ENCODE measurements around the gene NCAM2. TPM values are rescaled to one million over a fixed set of nuclear protein-coding genes. Genes with fewer than 3 reads are reported as not detected.

The NCAM2 gene
- total RNA-seq, 1 donor from 2014 or later, result under 0.01 TPM

GRCh38 chr21:21103692-21104091, 105.5 kb downstream of the NCAM2 start:
- no peaks in the 10 kb centered on the region for H3K27me3 ChIP-seq (ENCODE audit: control insufficient read depth, insufficient read depth, low read length)
- TF ChIP-seq CTCF (IDR thresholded peaks at IDR 0.05; ENCODE audit: insufficient read depth, low read length, poor library complexity, severe bottlenecking), result no peak

DNA sequence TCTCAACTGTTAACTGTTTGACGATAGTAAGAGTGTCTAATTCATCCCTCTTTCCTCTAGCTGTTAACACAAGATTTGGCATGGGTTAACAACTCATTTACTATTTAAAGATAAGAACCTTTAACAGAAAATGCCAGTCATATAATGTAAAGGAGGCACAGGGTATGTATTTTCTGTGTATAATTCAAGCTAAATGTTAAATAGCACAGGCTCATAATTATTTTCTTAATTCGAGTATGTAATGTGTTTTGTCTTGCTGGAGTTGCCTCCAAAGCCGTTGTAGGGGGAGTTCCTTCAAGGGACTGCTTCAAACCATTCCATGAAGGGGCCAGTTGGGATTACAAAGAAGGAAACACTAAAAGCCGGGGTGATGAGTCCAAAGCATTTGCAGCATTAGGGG, 111.5 kb downstream of the NCAM2 start:
- Histone ChIP-seq H3K4me3 (ENCODE audit: low read depth, low read length) (no peak overlapping the region), H3K27me3 (ENCODE audit: control insufficient read depth, insufficient read depth, low read length) (no peaks in the 10 kb centered on the region), H3K36me3 (ENCODE audit: control insufficient read depth, insufficient read depth, low read length) (no peaks in the 10 kb centered on the region)
- DNase-seq (ENCODE audit: low read depth), result no peak
- TF ChIP-seq CTCF (IDR thresholded peaks at IDR 0.05; ENCODE audit: insufficient read depth, low read length, poor library complexity, severe bottlenecking), result no peak

More at GRCh38 chr21:21103692-21104091, 105.5 kb downstream of the NCAM2 start:
- DNase-seq (ENCODE audit: low read depth), result no peak
- Histone ChIP-seq H3K4me3 (ENCODE audit: low read depth, low read length) (no peak overlapping the region), H3K36me3 (ENCODE audit: control insufficient read depth, insufficient read depth, low read length) (no peaks in the 10 kb centered on the region)

- Histone ChIP-seq H3K4me3 (ENCODE audit: low read depth, low read length) (no peak overlapping the region), H3K27me3 (ENCODE audit: control insufficient read depth, insufficient read depth, low read length) (no peaks in the 10 kb centered on the region), H3K36me3 (ENCODE audit: control insufficient read depth, insufficient read depth, low read length) (no peaks in the 10 kb centered on the region)
- no peak for TF ChIP-seq CTCF (IDR thresholded peaks at IDR 0.05; ENCODE audit: insufficient read depth, low read length, poor library complexity, severe bottlenecking)
- DNase-seq (ENCODE audit: low read depth), result no peak
These were observed 113.2 kb downstream of the NCAM2 start for GRCh38 chr21:21111309-21111920.

- no peaks in the 10 kb centered on the region for H3K36me3 ChIP-seq (ENCODE audit: control insufficient read depth, insufficient read depth, low read length)
- H3K27me3 ChIP-seq (ENCODE audit: control insufficient read depth, insufficient read depth, low read length), result no peaks in the 10 kb centered on the region
- TF ChIP-seq CTCF (IDR thresholded peaks at IDR 0.05; ENCODE audit: insufficient read depth, low read length, poor library complexity, severe bottlenecking), result no peak
- no peak overlapping the region for H3K4me3 ChIP-seq (ENCODE audit: low read depth, low read length)
- no peak for DNase-seq (ENCODE audit: low read depth)
These were observed 116.3 kb downstream of the NCAM2 start for GRCh38 chr21:21114461-21114860.

- DNase-seq (ENCODE audit: low read depth), result no peak
- no peaks in the 10 kb centered on the region for H3K36me3 ChIP-seq (ENCODE audit: control insufficient read depth, insufficient read depth, low read length)
- TF ChIP-seq CTCF (IDR thresholded peaks at IDR 0.05; ENCODE audit: insufficient read depth, low read length, poor library complexity, severe bottlenecking), result no peak
- H3K4me3 ChIP-seq (ENCODE audit: low read depth, low read length), result no peak overlapping the region
- H3K27me3 ChIP-seq (ENCODE audit: control insufficient read depth, insufficient read depth, low read length), result no peaks in the 10 kb centered on the region
These were observed 120.9 kb downstream of the NCAM2 start for GRCh38 chr21:21119091-21119490.

DNA sequence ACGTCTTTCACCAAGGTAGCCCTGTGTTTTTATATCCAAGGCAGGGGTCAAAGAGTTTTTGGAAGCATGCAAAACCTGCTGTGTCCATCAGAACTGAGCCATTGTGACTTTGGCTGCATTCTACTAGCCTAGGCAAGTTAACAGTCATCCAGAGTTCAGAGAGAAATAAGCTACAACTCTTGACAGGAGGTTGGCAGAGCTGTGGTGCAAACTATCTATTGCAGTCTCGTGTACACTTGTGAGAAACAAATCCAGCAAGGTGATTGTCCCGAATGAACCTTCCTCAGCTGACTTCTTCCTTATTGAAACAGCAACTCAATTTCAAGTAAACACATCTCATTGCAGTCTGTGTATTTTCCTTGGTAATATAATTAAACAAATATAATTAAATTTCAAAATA, 124.5 kb downstream of the NCAM2 start:
- TF ChIP-seq CTCF (IDR thresholded peaks at IDR 0.05; ENCODE audit: insufficient read depth, low read length, poor library complexity, severe bottlenecking), result no peak
- no peak for DNase-seq (ENCODE audit: low read depth)
- Histone ChIP-seq H3K4me3 (ENCODE audit: low read depth, low read length) (no peak overlapping the region), H3K27me3 (ENCODE audit: control insufficient read depth, insufficient read depth, low read length) (no peaks in the 10 kb centered on the region), H3K36me3 (ENCODE audit: control insufficient read depth, insufficient read depth, low read length) (no peaks in the 10 kb centered on the region)

Data from kidney epithelial cell (primary cell).